ENCODE results near the gene YWHAG. TPM values are rescaled to one million over a fixed set of nuclear protein-coding genes. Genes with fewer than 3 reads are reported as not detected.

Gene YWHAG
- total and polyA plus RNA-seq, 3 donors from 2014 or later, result 67.4 to 80.2 (median 78.4) TPM

DNA sequence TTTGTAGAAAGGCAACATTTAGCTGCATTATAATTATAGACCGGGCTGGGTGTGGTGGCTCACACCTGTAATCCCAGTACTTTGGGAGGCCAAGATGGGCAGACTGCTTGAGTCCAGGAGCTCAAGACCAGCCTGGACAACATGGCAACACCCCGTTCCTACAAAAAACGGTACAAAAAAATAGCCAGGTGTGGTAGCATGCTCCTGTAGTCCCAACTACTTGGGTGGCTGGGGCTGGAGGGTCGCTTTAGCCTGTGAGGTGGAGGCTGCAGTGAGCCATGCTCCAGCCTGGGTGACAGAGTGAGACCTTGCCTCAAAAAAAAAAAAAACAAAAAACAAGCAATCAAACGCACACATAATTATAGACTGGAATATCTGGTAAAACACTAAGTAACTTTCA lies 5.0 kb downstream of the YWHAG start:
- H3K9me3 ChIP-seq, result no peaks in the 10 kb centered on the region
- no peak for DNase-seq
- peak overlapping the region in 1 of 2 donors; percentile 77 for H3K27ac ChIP-seq
- H3K4me3 ChIP-seq, result no peak overlapping the region
- TF ChIP-seq, protein P1, sequence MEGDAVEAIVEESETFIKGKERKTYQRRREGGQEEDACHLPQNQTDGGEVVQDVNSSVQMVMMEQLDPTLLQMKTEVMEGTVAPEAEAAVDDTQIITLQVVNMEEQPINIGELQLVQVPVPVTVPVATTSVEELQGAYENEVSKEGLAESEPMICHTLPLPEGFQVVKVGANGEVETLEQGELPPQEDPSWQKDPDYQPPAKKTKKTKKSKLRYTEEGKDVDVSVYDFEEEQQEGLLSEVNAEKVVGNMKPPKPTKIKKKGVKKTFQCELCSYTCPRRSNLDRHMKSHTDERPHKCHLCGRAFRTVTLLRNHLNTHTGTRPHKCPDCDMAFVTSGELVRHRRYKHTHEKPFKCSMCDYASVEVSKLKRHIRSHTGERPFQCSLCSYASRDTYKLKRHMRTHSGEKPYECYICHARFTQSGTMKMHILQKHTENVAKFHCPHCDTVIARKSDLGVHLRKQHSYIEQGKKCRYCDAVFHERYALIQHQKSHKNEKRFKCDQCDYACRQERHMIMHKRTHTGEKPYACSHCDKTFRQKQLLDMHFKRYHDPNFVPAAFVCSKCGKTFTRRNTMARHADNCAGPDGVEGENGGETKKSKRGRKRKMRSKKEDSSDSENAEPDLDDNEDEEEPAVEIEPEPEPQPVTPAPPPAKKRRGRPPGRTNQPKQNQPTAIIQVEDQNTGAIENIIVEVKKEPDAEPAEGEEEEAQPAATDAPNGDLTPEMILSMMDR (IDR thresholded peaks at IDR 0.05), result no peak
- no peak for TF ChIP-seq POLR2A (IDR thresholded peaks at IDR 0.05)
- H3K4me1 ChIP-seq, result peaks cover 29% of the 10 kb centered on the region
- intact Hi-C loops (cut with DNase I; ENCODE audit: low total_unique reads), result no loop called here
- no peaks in the 10 kb centered on the region for H3K27me3 ChIP-seq
- H3K36me3 ChIP-seq (ENCODE audit: low read depth, missing control alignments), result no peaks in the 10 kb centered on the region
- WGBS, 2 donors, result 76 to 79% methylated on average over 5 of the region's 5 CpGs

DNA sequence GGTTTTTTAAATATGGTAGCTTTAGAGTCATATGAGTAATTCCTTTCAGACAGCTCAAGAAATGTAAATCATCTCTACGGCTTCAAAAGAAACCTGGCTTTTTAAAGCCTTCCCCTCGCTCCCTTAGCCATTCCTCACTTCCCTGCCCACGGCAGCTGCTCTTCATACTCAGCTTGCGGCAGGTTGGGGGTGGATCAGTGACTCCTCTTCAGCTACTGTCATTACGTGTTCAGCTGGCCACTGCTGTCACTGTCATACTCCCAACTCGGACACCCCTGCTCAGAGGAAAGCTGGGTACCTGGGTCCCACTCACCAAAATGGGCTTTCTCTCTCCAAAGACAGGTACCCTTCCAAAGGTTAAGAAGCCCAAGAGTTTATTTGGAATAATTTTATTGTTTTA lies 6.6 kb downstream of the YWHAG start:
- Histone ChIP-seq H3K9me3 (no peaks in the 10 kb centered on the region), H3K4me3 (no peak overlapping the region), H3K27me3 (no peaks in the 10 kb centered on the region), H3K36me3 (ENCODE audit: low read depth, missing control alignments) (no peaks in the 10 kb centered on the region), H3K4me1 (peaks cover 29% of the 10 kb centered on the region), H3K27ac (peak overlapping the region in 1 of 2 donors; percentile 36)
- TF ChIP-seq, protein P1 (IDR thresholded peaks at IDR 0.05), result no peak
- TF ChIP-seq POLR2A (IDR thresholded peaks at IDR 0.05), result no peak
- no peak for DNase-seq
- 55 to 78% methylated on average over 6 of the region's 6 CpGs for WGBS, 2 donors
- intact Hi-C loops (cut with DNase I; ENCODE audit: low total_unique reads), result no loop called here

DNA sequence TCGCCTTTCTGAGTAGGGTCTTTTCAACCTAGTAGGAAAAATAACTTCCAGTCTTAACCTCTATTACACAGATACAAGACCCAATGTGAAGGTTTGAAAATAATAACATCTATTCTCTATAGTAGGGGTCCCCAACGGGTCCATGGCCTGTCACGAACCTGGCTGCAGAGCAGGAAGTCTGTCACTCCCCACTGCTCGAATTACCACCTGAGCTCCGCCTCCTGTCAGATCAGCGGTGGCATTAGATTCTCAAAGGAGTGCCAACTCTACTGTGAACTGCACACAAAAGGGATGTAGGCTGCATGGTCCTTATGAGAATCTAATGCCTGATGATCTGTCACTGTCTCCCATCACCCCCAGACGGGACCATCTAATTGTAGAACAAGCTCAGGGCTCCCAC lies 7.4 kb downstream of the YWHAG start:
- Histone ChIP-seq H3K9me3 (no peaks in the 10 kb centered on the region), H3K4me3 (no peak overlapping the region), H3K36me3 (ENCODE audit: low read depth, missing control alignments) (no peaks in the 10 kb centered on the region), H3K27ac (no peak overlapping the region), H3K27me3 (no peaks in the 10 kb centered on the region), H3K4me1 (peaks cover 21% of the 10 kb centered on the region)
- TF ChIP-seq POLR2A (IDR thresholded peaks at IDR 0.05), result no peak
- TF ChIP-seq, protein P1 (IDR thresholded peaks at IDR 0.05), result no peak
- WGBS, 2 donors, result 90 to 91% methylated on average over 7 of the region's 7 CpGs
- intact Hi-C loops (cut with DNase I; ENCODE audit: low total_unique reads), result no loop called here
- DNase-seq, result no peak

DNA sequence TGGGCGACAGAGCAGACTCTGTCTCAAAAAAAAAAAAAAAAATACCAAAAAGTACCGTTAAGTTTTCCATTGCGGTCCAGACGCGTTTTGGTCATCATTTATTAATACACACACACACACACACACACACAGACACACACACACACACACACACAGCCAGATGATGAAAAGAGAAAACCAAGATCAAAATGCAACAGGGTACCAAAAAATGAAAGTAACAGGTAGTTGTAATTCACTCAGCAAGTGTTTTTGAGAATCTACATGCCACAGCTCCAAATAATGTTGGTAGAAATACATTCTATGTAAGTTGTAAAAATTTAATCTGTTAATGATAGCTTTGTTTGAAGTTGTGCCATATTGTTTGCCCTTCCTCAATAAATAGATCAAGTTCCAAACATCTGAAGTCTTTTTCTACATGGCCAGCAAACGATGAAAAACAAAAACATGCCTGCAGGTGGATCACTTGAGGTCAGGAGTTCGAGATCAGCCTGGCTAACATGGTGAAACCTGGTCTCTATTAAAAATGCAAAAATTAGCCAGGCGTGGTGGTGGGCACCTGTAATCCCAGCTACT lies 9.4 kb downstream of the YWHAG start:
- no peak overlapping the region for H3K27ac ChIP-seq
- intact Hi-C loops (cut with DNase I; ENCODE audit: low total_unique reads), result no loop called here
- peaks cover 15% of the 10 kb centered on the region for H3K4me1 ChIP-seq
- no peaks in the 10 kb centered on the region for H3K36me3 ChIP-seq (ENCODE audit: low read depth, missing control alignments)
- no peaks in the 10 kb centered on the region for H3K9me3 ChIP-seq
- 87 to 89% methylated on average over 8 of the region's 8 CpGs for WGBS, 2 donors
- TF ChIP-seq POLR2A (IDR thresholded peaks at IDR 0.05), result no peak
- TF ChIP-seq, protein P1 (IDR thresholded peaks at IDR 0.05), result no peak
- H3K27me3 ChIP-seq, result no peaks in the 10 kb centered on the region
- DNase-seq, result no peak
- H3K4me3 ChIP-seq, result no peak overlapping the region

DNA sequence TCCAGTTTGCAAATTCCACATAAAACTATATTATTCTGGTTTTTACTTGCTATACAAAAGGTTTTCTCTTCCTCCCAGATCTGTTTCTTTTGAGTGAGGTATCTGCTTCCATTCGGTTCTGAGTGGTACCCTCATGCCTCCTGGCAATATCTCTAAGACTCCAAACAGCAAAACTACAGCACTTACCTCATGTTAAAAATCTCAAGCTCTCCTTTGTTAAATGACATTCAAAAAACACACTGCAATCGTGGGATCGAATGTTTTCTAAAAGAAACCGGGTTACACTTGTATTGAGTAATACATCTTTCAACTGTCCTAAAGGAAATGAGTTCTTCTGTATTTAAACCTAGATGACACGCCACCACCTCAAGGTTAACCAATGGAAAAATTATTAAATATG lies 11.1 kb downstream of the YWHAG start:
- no peak for DNase-seq
- no peak overlapping the region for H3K4me3 ChIP-seq
- no peaks in the 10 kb centered on the region for H3K36me3 ChIP-seq (ENCODE audit: low read depth, missing control alignments)
- H3K27me3 ChIP-seq, result no peaks in the 10 kb centered on the region
- no peaks in the 10 kb centered on the region for H3K9me3 ChIP-seq
- intact Hi-C loops (cut with DNase I; ENCODE audit: low total_unique reads), result no loop called here
- no peak overlapping the region for H3K27ac ChIP-seq
- 70 to 77% methylated on average over 5 of the region's 5 CpGs for whole genome bisulfite sequencing, 2 donors
- TF ChIP-seq, protein P1 (IDR thresholded peaks at IDR 0.05), result no peak
- no peak for TF ChIP-seq POLR2A (IDR thresholded peaks at IDR 0.05)
- peaks cover 7% of the 10 kb centered on the region for H3K4me1 ChIP-seq
